T-helper 2 cell treated with Interferon-gamma antibody and Interleukin-4, amounts not matched to agents 100 ng/mL and 5 ng/mL, for 36 hours (primary cell): ENCODE results near the gene CCDC110. TPM values are rescaled to one million over a fixed set of nuclear protein-coding genes. Genes with fewer than 3 reads are reported as not detected.
"Not testable (repeated sequence)": the region's sequence is repeated elsewhere in the genome, so short reads cannot be mapped to it uniquely, and the experiment has no call there.

ENCODE experiments used
- intact Hi-C: fragments of 100-400 bp; cut with micrococcal nuclease; formaldehyde crosslinking; loops from one replicate; pipeline ENCODE4 v1.15.1; 2023
- total RNA-seq: library from RNA; stranded (reverse); gene quantifications from 2 replicates; pipeline ENCODE4 v1.2.3, GENCODE V29; 2022

Gene CCDC110
- not detected in 2 replicates for total RNA-seq

GRCh38 chr4:185471235-185472102 is at the start of gene CCDC110:
CCDC110 (minus strand) TSS chr4:185471733; CDS start chr4:185471683, 50 bp downstream.
- intact Hi-C loops: loop anchor here (1.0 to 5.0 kb wide), 7 partner anchors 46 to 1967 kb away; partner anchors contain the start of genes ACSL1, ANKRD37, CASP3 and PRIMPOL

GRCh38 chr4:185520119-185520518 is 48.6 kb upstream of the CCDC110 start:
- intact Hi-C loops: no loop called here

- intact Hi-C loops: no loop called here
Observed at GRCh38 chr4:185518494-185518893, 47.0 kb upstream of the CCDC110 start.

- intact Hi-C loops: no loop called here
Observed at GRCh38 chr4:185518069-185518468, 46.5 kb upstream of the CCDC110 start.

GRCh38 chr4:185515248-185515647 is 43.7 kb upstream of the CCDC110 start:
- intact Hi-C loops: no loop called here

- intact Hi-C loops: no loop called here
Observed at GRCh38 chr4:185514182-185514697, 42.7 kb upstream of the CCDC110 start.

- intact Hi-C loops: no loop called here
Observed at GRCh38 chr4:185513489-185514181, 42.1 kb upstream of the CCDC110 start.

- intact Hi-C loops: no loop called here
Observed at GRCh38 chr4:185512516-185512915, 41.0 kb upstream of the CCDC110 start.

- intact Hi-C loops: not testable (repeated sequence)
Observed at GRCh38 chr4:185511243-185511642, 39.7 kb upstream of the CCDC110 start.

- intact Hi-C loops: no loop called here
Observed at GRCh38 chr4:185510806-185511205, 39.3 kb upstream of the CCDC110 start.

GRCh38 chr4:185508181-185508580 is 36.6 kb upstream of the CCDC110 start:
- intact Hi-C loops: no loop called here

- intact Hi-C loops: no loop called here
Observed at GRCh38 chr4:185506422-185506821, 34.9 kb upstream of the CCDC110 start.

- intact Hi-C loops: no loop called here
Observed at GRCh38 chr4:185504098-185505047, 32.8 kb upstream of the CCDC110 start.

GRCh38 chr4:185502386-185502785 is 30.9 kb upstream of the CCDC110 start:
- intact Hi-C loops: no loop called here

- intact Hi-C loops: no loop called here
Observed at GRCh38 chr4:185500576-185500975, 29.0 kb upstream of the CCDC110 start.

- intact Hi-C loops: no loop called here
Observed at GRCh38 chr4:185500035-185500434, 28.5 kb upstream of the CCDC110 start.

GRCh38 chr4:185488650-185489049 is 17.1 kb upstream of the CCDC110 start:
- intact Hi-C loops: no loop called here

GRCh38 chr4:185481401-185481800 is 9.9 kb upstream of the CCDC110 start:
- intact Hi-C loops: no loop called here

- intact Hi-C loops: no loop called here
Observed at GRCh38 chr4:185480016-185480732, 8.6 kb upstream of the CCDC110 start.

- intact Hi-C loops: no loop called here
Observed at GRCh38 chr4:185479507-185479971, 8.0 kb upstream of the CCDC110 start.
